GM18868 (cell line): ENCODE results near the gene NFIA.

Source experiments
- ATAC-seq: cut with Tn5 transposase; IDR thresholded peaks from one replicate; pipeline ENCODE4 v1.9.1; 2021; ENCODE audit warnings: mild to moderate bottlenecking, moderate library complexity; ENCODE audit not compliant: unreplicated experiment

The NFIA gene

DNA sequence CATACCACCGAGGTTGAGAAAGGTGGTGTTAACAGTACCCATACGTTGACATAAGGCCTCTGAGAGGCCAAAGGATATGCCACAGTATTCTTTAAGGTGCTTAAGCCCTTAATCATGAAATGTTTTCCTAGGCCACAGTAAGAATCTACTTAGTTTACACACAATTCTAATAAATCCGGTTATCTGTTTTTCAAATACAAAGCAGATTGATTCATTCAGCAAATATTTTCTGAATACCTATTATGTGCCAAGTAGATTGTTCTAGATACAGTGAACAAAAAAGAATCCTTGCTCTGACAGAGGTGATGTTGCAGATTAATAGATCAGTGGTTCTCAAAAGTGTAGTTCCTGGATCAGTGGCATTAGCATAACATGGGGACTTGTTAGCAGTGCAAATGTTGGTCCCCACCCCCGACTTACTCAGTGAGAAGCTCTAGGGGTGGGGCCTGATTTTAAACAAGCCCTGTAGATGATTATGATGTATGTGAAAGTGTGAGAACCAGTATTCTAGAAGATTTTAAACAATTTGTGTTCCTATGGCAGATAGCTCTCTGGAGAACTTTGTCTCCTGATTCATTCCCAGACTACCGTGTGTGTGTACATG lies 61.6 kb downstream of the NFIA start:
- no peak for ATAC-seq

DNA sequence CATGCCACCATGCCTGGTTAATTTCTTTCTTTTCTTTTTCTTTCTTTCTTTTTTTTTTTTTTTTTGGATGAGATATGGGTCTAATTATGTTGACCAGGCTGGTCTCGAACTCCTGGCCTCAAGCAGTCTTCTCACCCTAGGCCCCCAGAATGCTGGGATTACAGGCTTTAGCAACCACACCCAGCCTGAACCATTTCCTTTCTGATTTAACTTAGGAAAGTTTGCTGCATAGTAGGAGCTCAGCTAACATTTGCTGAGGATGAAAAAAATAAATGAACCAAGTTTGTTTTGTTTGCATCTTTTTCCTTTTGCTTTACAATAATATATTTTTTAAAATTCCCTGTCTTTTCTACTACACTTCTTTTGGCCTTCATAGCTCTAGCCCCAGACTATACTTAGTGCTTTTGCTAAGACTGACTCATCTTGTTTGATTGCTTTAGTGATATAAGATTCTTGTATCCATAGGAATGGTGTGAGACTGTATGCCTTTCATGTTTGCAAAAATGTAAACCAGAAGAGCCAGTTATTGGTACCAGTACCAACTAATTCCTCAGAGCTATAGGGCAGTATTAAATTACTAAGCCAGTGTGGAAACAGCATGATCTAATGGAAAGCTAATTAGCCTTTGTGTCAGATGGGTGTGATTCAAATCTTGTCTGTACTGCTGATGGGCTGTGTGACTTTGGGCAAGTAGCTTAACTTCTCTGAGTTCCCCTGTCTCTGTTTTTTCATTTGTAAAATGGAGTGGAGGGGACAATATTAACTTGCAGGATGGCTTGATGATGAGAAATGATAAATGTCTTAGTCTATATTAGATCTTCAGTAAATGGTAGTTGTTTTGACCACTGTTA lies 66.9 kb downstream of the NFIA start:
- no peak for ATAC-seq

DNA sequence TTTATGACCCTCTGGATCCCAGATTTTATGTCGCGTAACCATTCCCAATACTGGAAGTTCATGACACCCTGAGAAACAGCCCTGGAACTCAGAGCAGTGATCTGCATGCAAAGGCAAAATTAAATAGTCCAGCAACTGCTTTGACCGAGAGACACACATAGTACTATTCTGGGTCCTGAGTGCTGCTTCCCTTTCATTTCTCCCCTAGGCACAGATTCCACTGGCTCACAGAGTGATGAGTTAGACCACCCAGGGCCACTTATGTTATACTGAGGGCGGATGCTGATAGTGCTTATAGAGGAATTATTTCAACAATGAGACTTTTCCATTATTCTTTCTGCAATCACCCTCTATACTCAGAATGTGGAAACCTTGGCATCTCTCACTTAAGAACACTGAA lies 69.2 kb downstream of the NFIA start:
- no peak for ATAC-seq

DNA sequence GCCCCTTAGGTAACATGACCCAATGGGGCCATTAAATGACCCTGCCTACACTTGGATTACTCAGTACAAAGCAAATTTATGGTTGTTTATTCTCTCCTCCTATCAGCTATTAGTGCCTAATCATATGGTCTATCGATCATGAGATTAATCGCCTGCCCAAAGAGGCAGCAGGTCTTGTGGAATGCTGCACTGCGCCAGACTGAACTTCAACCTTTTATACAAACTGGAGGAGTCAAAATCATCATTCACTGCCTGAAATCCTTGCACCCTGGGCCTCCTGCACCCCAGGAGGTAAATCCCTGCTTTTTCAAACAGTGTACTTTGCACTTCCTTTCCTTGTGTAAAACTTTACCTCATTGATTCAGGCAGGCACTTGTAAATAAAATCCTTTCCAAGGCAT lies 69.7 kb downstream of the NFIA start:
- no peak for ATAC-seq

DNA sequence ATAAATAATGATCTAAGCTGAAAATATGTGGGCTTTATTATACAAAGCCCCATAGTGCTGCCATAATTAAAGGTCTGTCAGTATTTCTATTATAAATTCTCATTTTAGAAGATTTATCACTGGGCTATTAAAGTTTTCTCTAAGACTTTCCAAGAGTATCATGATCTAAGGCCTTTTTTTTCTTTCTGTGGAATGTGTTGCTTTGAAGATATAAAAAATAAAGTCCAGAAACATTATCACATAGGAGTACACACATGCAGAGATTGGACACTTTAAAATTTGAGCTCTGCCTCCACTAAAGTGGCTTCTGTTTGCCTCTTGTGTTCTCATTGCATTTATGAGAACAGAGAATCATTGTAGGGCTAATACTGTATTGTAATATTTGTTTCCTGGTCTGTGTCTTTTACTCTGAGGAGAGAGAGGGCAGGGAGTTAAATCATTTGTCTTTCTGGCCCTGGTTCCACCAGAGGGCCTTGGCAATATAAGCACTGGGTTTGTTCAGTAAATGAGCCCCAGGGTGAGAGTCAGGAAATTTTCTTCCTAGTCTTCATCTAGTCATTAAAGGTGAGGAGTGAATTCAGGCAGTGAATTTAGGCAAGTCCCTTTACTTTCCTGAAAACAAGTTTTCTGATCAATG lies 70.2 kb downstream of the NFIA start:
- no peak for ATAC-seq

DNA sequence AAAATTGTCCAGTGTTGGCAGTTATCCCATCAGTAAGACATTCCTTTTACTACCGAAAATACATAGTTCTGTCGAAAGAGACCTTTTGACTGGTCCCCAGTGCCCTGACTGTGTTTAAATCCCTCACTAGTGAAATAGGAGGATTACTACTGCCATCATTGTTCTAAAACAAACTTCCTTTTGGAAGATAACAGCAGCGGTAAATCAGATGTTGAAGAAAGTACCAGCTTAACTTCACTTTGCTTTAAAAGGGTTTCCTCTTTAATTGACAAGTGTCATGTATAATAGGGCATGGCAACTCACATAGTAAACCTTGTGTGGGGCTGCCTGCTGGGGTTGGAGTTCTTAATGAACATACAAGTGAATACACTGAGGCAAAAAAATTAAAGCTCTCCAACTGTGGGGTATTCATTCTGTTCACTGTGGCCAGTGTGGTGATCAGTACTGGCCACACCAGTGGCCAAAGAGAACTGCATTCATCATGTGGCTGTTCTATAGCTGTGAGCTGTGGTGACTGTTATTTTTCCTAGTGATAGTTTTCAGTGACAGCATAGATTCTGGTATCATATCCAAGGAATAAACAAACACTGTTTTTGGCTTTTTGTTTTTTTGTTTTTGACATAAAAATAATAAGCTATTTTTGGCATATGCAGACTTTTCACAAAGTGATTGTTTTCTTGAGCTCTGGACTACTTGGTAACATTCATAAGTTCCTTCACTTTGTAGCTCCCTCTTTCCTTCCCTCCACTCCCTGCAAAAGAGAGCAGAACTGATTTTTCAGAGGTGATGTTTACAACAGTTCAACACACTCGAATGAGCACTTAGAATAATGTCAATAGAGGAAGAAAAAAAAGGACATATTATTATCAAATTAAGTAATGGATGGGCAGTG lies 74.5 kb downstream of the NFIA start:
- ATAC-seq = no peak

DNA sequence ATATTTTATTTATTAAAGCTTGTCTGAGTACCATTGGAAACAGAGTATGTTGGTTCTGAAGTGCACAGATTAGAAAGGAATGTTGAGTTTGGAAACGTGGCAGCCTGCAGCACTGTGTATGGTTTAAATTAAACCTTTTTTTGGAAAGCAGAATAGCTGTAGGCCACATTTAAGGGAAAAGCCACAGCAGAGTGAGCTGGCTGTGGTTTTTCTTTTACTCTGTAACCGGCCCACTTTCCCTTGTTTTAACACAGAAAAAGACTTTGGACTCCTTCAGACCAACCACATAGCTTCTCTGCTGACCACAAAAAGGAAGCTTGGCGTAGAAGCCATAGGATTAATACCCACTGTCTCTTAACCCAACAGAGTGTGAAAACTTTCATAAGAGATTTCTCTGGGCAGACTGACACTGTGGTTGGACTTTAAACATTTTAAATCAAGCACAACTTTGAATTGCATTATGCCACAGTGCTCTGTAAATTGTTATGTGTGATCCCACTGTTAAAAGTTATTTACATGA lies 75.2 kb downstream of the NFIA start:
- ATAC-seq = no peak

DNA sequence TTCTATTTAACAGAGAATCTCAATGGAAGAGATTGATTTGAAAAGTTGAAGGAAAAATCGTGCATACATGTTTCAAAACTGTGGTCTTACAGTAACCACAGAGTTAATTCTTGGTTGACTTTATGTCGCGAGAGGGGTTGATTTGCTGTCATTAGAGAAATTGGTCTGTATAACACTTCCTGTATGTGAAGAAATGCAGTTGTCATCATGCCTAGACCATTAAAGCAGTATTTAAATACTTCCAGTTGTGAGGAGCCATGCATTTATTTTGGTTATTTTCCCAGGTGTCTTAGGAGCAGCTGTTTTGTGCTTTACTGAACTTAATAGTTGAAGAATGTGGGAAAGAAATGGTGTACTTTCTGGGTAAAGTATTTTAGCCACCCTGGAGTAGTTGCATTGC lies 76.2 kb downstream of the NFIA start:
- no peak for ATAC-seq

DNA sequence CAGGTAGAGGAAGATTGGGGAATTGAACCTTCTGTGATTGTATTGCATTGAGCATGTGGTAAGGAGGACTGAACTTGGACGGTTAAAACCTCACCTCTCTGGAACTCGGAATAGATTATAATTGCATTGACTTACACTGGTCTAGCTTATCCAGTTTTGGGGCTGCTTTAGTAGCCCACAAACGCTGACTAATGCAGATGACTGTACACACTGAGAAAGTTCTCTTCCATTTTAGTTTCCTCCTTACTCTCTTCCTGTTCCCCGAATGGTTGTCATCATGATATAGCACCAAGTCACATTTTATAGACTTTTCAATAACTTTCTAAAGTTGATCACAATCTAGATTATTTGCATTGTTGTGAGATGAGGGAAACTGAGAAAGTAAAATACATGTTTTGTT lies 78.2 kb downstream of the NFIA start:
- ATAC-seq = no peak

DNA sequence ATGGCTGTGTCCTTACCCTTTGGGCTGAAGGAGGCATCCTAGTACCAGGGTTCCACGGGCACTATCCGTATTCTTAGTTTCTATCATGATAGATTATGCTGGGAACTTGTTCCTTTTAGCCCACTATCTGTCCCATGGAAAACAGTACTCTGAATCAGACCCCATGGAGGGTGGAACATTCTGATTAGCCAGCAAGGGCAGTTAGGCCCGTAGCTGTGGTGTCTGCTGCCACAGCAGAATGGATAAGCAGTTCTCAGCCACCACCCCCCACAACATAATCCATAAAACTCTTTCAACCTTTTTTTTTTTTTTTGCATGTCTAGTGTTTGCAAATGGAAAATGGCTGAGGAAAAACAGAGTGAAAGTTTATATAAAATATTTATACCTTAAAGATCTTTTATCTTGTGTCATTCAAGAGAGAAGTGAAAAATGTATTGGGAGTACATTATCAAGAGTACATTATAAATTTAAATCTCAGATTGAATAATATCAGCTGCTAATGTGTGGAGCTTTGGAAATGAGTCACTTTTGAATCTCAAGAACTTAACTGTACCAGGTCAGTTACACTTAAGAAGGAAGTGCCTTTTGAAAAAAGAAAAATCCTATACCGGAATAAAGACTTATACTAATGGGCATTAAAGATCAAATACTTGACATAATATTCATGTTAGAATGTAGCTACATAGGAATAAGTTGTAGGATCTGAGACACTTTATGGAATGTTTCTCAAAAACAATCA lies 80.3 kb downstream of the NFIA start:
- ATAC-seq = no peak

DNA sequence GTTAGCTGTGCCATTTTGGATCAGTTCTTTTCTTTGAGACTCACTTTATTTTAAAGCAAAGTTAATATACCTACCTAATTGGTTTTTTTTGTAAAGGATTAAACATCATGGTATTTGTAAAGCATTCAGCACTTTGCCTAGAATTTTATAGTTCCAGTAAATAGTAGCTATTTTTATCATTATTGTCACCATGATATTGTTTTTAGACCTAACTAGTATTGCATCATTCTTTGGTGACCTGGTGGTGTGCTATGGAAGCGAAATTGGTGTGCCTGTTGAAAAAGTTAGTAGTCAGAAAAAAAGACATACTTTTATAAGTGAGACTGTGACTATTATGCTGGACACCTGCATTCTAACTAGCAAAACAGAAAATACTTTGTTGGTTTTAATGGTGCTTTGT lies 81.0 kb downstream of the NFIA start:
- ATAC-seq = no peak

DNA sequence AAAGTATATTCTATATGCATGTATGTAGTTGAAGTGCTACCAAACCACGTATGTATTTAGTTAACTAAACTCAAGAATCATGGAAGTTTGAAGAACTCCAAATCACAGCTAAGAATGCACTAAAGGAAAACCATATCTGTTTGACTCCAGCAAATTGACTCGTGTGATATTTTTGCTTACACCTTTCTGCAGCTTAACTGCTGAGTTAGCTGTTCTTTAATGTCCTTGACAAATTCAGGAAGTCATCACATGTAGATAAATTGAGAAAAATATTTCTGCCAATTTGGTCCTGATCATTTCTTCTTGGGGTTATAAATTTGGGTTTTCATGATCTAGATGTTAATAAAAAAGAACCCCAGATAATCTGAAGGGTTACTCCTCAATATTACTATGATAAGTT lies 83.0 kb downstream of the NFIA start:
- no peak for ATAC-seq

DNA sequence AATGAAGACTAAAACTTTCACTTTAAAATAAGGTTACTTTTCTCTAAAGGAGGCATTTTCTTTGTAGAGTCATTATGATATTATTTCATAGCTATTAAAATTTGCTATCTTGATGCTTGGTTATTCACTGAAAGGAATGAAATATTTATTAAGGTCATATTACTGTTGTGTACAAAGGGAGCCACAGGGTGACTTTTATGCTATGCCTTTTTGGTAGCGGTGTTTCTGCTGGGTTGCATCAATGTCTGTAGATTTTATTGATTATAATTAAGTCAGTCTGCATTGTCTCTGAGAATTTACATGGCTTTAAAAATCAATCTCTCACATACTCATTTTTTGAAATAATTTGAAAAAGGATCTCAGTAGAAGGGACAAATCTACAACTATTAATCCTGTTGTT lies 84.9 kb downstream of the NFIA start:
- no peak for ATAC-seq

DNA sequence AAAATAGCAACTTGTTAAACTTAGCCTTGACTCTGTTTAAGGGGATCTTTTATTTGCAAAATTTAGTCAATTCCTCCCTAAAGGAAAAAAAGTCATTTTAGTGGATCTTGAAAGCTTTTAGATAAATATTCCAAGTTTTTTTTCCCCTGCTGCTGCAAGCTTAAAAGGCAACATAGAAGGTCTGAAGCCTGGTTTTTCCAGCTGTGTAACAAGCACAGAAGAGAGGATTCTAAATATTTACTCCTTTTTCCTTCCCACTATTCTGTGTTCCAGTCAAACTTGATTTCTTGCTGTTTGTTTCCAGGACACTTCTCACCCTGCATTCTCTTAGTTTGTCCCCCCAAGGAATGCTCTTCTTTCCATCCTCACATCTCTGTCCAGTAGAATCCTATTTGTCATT lies 86.7 kb downstream of the NFIA start:
- ATAC-seq = no peak

DNA sequence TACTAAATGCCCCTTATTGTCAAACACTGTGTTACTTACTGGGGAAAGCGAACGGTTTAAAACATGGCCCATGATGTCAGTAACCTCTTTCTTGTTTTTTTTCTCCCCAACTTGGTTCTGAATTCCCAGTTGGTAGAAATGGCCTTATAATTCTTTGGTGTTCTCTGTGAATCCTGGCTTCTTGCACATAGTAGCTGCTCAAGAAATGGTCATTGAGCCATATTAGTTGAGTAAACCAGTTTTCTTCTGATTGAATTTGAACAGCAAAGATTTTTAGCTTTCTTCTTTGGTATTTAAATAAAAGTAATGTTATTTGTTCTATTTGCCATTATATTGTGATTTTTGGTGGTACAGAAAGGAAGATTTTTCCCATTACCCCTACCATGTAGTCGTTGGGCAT lies 87.3 kb downstream of the NFIA start:
- no peak for ATAC-seq

DNA sequence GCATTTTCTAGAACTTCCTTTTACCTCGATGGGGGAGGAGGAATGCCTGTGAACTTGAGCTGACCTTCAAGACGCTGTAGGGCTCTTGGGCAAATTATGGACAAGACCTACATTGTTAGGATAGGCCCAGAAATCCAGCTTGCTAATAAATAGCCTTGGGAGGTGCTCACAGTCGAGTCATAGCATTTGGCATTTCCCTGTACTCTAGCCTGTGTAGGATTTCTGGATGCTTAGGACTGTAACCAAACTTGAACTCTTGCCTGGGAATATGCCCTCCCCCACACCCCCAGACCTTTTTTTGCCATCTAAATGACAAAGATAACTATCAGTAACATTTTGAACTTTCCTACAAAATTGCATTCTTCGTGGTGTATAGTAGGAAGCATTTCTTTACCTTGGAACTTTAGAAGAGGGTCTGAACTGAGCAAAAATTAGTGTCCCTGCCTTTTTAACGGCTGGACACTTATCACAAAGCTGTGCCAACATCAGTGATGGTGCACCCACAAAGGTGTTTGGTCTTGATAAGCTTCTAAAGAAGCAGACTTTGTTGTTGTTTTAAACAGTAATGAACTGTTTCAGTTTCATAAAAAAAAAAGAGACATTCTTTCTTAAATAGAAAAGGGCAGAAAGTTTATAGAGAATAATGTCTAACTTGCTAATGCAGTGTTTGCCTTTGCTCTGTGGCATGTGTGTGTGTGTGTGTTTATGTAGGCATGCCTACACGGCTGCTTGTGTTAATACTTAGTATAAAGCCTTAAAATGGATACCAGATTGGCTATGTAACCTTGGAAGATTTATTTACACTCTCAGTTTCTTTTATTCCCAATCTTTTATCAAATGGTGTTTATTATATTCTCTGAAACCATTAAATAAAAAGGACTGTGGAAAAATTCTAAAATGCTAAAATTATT lies 88.2 kb downstream of the NFIA start:
- ATAC-seq = no peak

DNA sequence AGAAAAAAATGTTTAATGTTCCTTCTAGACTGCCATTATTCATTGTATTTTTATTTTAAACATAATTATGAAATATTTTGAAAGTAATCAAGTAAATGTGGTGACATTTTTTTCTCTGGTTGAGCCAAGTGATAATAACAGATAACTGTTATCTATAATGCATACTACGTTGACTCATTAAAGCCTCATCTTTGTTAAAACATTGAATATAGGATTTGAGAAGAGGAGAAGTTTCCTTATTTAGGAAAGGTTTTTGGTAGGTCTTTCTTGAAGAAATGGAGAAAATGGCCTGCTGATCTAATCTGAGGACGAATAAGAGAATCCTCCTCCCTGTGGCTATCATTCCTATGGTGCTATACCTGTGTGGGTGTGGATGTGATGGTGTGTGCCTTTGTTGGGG lies 89.0 kb downstream of the NFIA start:
- ATAC-seq = no peak

DNA sequence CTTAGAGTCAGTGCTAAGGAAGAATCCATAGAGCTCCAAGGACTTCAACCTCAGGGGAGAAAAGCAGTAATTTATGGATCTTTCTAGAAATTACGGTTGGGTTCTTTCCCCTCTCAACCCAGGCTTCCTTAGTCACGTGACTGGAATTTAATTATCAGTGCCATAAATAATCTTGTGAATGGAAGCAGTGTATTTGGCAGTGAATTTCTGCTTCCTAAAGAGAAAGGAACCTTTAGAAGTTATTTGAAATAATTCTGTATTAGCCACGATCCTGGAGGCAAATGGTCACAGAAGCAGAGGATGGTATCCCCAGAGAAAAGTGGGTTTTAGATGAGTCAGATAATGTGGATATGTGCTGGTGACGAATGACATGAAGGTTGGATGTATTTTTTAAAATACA lies 89.6 kb downstream of the NFIA start:
- ATAC-seq = no peak

DNA sequence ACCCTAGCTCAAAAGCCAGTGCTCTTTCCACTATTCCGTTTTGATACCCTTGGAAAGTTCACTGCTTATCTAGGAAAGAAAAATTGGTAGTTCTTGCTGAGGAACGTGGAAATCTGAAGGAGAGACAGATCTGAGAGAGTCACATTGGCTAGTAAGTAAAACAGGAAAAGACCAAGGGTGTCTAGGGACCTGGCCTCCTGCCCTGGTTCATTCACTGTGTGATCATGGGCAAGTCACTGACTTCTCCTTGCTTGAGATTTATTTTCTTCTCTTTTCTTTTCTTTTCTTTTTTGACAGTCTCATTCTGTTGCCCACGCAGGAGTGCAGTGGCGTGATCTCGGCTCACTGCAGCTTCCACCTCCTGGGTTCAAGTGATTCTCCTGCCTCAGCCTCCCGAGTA lies 90.8 kb downstream of the NFIA start:
- ATAC-seq = no peak
